ENCODE measurements around the gene FAM184A. TPM values are rescaled to one million over a fixed set of nuclear protein-coding genes. Genes with fewer than 3 reads are reported as not detected.

FAM184A gene
- total and polyA plus RNA-seq, 12 donors, result 0.91 to 5.2 (median 2.7) TPM

DNA sequence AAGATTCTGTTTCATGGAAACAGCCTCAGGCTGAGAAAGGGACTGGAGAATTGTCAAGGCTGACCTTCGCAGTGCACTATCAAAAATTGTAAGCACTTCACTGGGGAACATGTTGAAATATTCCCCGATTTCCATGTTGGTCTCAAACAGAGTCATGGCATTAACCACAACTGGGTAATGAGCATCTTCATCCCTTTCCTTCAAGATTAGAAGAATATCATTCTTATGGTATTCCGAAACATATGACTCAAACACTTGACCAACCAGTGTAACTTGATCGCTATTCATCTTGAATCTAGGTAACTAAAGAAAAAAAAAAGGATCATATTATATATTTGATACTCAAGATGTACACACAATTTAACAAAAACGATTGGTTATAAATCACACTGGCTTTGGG lies 147.0 kb downstream of the FAM184A start:
- Histone ChIP-seq H3K9me3 (replicated peaks in 1 of 3) (no peaks in the 10 kb centered on the region), H3K27ac (no peak overlapping the region), H3K4me1 (replicated peaks in 1 of 2) (peaks cover 5 to 22% of the 10 kb centered on the region in 2 donors), H3K4me3 (no peak overlapping the region), H3K27me3 (no peaks in the 10 kb centered on the region), H3K36me3 (replicated peaks in 1 of 2) (peaks cover 0 to 15% of the 10 kb centered on the region in 2 donors)
- 86 to 93% (median 88%) methylated on average over 5 of the region's 5 CpGs for WGBS, 4 donors
- intact Hi-C loops (cut with DNase I), result no loop called here
- no peak for TF ChIP-seq POLR2A (IDR thresholded peaks at IDR 0.05)
- TF ChIP-seq, protein P1, sequence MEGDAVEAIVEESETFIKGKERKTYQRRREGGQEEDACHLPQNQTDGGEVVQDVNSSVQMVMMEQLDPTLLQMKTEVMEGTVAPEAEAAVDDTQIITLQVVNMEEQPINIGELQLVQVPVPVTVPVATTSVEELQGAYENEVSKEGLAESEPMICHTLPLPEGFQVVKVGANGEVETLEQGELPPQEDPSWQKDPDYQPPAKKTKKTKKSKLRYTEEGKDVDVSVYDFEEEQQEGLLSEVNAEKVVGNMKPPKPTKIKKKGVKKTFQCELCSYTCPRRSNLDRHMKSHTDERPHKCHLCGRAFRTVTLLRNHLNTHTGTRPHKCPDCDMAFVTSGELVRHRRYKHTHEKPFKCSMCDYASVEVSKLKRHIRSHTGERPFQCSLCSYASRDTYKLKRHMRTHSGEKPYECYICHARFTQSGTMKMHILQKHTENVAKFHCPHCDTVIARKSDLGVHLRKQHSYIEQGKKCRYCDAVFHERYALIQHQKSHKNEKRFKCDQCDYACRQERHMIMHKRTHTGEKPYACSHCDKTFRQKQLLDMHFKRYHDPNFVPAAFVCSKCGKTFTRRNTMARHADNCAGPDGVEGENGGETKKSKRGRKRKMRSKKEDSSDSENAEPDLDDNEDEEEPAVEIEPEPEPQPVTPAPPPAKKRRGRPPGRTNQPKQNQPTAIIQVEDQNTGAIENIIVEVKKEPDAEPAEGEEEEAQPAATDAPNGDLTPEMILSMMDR (IDR thresholded peaks at IDR 0.05), result no peak
- DNase-seq, result no peak

DNA sequence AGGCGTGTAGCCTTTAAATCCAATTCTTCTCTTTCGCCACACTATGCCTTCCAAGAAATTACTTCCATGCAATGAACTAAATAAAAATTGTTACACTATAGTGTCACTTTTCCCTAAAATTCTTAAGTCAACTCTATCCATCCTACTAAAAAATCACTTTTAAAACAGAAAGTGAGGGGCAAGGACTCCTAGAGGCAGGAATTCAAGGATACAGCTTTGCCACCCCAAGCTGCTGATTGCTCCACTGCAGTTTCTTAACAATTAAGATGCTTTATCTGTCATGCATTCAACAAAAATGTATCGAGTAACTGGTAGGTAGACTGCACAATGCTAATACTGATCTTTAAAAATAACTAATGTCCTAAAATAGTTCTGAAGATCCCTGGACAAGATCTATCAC lies 147.8 kb downstream of the FAM184A start:
- 94 to 98% (median 95%) methylated on average over 3 of the region's 3 CpGs for WGBS, 4 donors
- H3K36me3 ChIP-seq (replicated peaks in 1 of 2), result peaks cover 0 to 15% of the 10 kb centered on the region in 2 donors

DNA sequence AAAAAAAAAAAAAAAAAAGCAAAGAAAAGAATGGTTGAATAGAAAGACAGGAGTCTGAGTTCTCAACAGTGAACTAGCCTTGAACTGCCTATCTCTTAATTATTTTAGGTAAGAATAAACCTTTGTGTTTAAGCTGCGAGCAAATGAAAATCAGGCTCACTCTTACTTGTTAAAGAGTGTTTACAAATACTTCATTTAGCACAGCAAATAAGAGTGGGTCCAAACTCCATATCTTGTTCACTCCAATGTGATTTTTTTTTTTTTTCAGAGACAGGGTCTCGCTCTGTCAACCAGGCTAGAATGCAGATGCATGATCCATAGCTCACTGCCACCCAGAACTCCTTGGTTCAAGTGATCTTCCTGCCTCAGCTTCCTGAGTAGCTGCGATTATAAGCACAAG lies 155.4 kb downstream of the FAM184A start:
- Histone ChIP-seq H3K36me3 (replicated peaks in 1 of 2) (peaks cover 0 to 22% of the 10 kb centered on the region in 2 donors), H3K27me3 (no peaks in the 10 kb centered on the region), H3K27ac (no peak overlapping the region), H3K9me3 (replicated peaks in 1 of 3) (no peaks in the 10 kb centered on the region), H3K4me1 (replicated peaks in 1 of 2) (no peaks in the 10 kb centered on the region), H3K4me3 (no peak overlapping the region)
- DNase-seq, result no peak
- 92 to 96% (median 93%) methylated on average over 3 of the region's 3 CpGs for whole genome bisulfite sequencing, 4 donors
- TF ChIP-seq POLR2A (IDR thresholded peaks at IDR 0.05), result no peak
- TF ChIP-seq, protein P1 (IDR thresholded peaks at IDR 0.05), result no peak
- intact Hi-C loops (cut with DNase I), result no loop called here

More for the DNA sequence above, 147.8 kb downstream of the FAM184A start:
- Histone ChIP-seq H3K27ac (no peak overlapping the region), H3K27me3 (no peaks in the 10 kb centered on the region), H3K9me3 (replicated peaks in 1 of 3) (no peaks in the 10 kb centered on the region), H3K4me3 (no peak overlapping the region), H3K4me1 (replicated peaks in 1 of 2) (peaks cover 5 to 20% of the 10 kb centered on the region in 2 donors)
- no peak for DNase-seq
- intact Hi-C loops (cut with DNase I), result no loop called here
- TF ChIP-seq, protein P1 (IDR thresholded peaks at IDR 0.05), result no peak
- no peak for TF ChIP-seq POLR2A (IDR thresholded peaks at IDR 0.05)

DNA sequence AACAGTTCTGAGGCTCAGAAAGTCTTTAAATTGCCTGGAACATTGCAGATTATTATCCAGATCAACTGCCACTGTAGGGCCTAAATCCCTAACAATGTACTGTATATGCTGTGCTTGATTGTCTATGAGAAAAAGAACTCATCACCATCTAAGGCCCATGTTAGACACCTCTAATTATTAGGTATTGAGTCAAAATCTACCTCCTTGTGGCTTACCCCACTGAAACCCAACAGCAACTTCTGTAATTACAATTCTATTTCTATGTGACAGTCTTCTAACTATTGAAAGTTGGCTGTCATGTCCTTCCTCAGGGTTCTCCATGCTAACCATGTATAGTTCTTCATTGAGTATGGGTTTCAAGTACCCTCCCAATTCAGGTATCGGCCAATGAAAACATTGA lies 157.4 kb downstream of the FAM184A start:
- no peaks in the 10 kb centered on the region for H3K4me1 ChIP-seq (replicated peaks in 1 of 2)

More for the DNA sequence above, 157.4 kb downstream of the FAM184A start:
- H3K36me3 ChIP-seq (replicated peaks in 1 of 2), result peaks cover 0 to 22% of the 10 kb centered on the region in 2 donors
- H3K27ac ChIP-seq, result no peak overlapping the region
- WGBS, 4 donors, result 95 to 100% (median 99%) methylated on average over 1 of the region's 1 CpG
- no peak overlapping the region for H3K4me3 ChIP-seq
- TF ChIP-seq, protein P1 (IDR thresholded peaks at IDR 0.05), result no peak
- TF ChIP-seq POLR2A (IDR thresholded peaks at IDR 0.05), result no peak
- intact Hi-C loops (cut with DNase I), result no loop called here
- no peak for DNase-seq
- H3K9me3 ChIP-seq (replicated peaks in 1 of 3), result no peaks in the 10 kb centered on the region
- H3K27me3 ChIP-seq, result no peaks in the 10 kb centered on the region
